HG02588 (cell line): Measurements from ENCODE around the gene SLC24A3.
A peak's percentile ranks its signal among the peaks of the same experiment; 100 is the strongest.
"Not testable (repeated sequence)": the region's sequence is repeated elsewhere in the genome, so short reads cannot be mapped to it uniquely, and the experiment has no call there.

Experiments
- ATAC-seq: cut with Tn5 transposase; IDR thresholded peaks from one replicate; pipeline ENCODE4 v1.9.1; 2021; ENCODE audit warnings: mild to moderate bottlenecking, moderate library complexity; ENCODE audit not compliant: unreplicated experiment

Gene SLC24A3

GRCh38 chr20:19658137-19658536 lies 445.7 kb downstream of the SLC24A3 start:
- ATAC-seq, result peak; percentile 83

GRCh38 chr20:19659448-19659847 lies 447.0 kb downstream of the SLC24A3 start:
- ATAC-seq, result peak; percentile 34

- ATAC-seq, result no peak
Measured at GRCh38 chr20:19660808-19661378, 448.5 kb downstream of the SLC24A3 start.

- ATAC-seq, result no peak
Measured at GRCh38 chr20:19661717-19662636, 449.5 kb downstream of the SLC24A3 start.

DNA sequence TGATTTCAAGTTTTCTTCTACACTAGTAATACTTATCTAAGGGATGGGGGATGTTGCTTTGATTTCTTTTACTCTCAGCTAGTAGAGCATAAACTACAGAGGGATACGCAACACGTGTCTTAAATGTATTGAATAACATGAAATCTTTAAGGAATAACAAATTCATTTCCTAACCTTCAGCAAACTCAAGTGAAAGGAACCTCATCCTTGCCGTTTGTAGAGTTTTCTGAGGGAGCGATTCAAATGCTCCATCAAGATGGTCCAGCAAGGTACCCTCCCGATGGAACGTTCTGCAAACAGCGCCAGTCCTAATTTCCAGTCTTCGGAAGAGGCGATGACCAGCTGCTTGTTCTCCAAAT lies 450.2 kb downstream of the SLC24A3 start:
- no peak for ATAC-seq

GRCh38 chr20:19668418-19668817 lies 456.0 kb downstream of the SLC24A3 start:
- no peak for ATAC-seq

- no peak for ATAC-seq
Measured at GRCh38 chr20:19670829-19671228, 458.4 kb downstream of the SLC24A3 start.

GRCh38 chr20:19671374-19671773 lies 458.9 kb downstream of the SLC24A3 start:
- ATAC-seq, result no peak

GRCh38 chr20:19672498-19672897 lies 460.1 kb downstream of the SLC24A3 start:
- ATAC-seq, result no peak

DNA sequence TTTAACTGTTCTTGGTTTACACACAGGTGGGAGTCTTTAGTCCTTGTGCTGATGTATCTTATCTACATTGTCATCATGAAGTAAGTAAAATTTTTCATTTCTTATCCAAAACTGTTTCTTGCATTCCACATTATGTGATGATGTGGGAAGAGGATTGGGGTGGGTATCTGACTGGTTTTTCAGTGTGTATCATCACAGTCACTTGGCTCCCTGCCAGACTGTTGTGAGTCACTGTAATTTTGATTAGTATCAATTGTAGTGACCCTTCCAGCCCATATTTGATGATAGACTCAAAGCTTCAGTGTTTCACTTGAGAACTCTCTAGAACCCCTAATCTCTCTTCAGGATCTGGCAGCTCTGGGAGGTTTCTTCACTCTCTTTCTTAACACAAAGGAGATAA lies 461.1 kb downstream of the SLC24A3 start:
- no peak for ATAC-seq

GRCh38 chr20:19676202-19676601 lies 463.8 kb downstream of the SLC24A3 start:
- ATAC-seq, result no peak

DNA sequence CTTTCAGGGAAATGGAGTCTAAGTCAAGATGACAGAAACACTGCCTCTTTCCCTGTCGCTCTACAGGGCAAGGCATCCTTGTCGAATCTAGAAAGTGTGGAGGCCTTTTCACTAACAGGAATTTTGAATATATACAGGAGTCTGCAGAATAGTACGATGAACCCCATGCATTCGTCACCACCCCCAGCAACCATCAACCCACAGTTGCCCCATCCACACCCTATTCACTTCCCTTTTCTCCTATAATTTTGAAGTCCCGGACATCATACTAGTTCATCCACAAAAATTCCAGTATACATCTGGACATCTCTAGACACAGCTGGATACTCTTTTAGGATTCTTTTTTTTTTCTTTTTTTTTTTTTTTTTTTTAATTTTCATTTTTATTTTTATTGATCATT lies 464.9 kb downstream of the SLC24A3 start:
- no peak for ATAC-seq

DNA sequence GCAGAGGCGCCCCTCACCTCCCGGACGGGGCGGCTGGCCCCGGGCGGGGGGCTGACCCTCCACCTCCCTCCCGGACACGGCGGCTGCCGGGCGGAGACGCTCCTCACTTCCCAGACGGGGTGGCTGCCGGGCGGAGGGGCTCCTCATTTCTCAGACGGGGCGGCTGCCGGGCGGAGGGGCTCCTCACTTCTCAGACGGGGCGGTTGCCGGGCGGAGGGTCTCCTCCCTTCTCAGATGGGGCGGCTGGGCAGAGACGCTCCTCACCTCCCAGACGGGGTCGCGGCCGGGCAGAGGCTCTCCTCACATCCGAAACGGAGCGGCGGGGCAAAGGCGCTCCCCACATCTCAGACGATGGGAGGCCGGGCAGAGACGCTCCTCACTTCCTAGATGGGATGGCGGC lies 466.1 kb downstream of the SLC24A3 start:
- not testable (repeated sequence) for ATAC-seq

GRCh38 chr20:19679900-19680495 lies 467.6 kb downstream of the SLC24A3 start:
- ATAC-seq, result no peak

- ATAC-seq, result no peak
Measured at GRCh38 chr20:19682249-19682648, 469.8 kb downstream of the SLC24A3 start.

- ATAC-seq, result no peak
Measured at GRCh38 chr20:19683188-19683587, 470.7 kb downstream of the SLC24A3 start.

DNA sequence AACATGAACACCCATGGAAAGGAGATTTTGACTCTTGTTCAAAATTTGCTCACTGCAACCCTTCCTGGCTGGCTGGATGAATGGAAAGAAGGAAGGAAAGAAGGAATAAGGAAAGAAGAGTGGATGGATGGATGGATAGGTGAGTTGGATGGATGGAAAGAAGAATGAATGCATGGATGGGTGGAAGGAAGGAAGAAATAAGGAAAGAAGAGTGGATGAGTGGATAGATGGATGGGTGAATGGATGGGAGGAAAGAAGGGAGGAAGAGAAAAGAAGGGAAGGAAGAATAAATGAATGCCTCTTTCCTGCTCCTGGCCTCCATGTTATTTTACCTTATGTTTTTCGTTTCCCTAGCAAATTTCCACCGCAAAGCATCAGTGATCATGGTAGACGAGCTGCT lies 471.4 kb downstream of the SLC24A3 start:
- ATAC-seq, result no peak

DNA sequence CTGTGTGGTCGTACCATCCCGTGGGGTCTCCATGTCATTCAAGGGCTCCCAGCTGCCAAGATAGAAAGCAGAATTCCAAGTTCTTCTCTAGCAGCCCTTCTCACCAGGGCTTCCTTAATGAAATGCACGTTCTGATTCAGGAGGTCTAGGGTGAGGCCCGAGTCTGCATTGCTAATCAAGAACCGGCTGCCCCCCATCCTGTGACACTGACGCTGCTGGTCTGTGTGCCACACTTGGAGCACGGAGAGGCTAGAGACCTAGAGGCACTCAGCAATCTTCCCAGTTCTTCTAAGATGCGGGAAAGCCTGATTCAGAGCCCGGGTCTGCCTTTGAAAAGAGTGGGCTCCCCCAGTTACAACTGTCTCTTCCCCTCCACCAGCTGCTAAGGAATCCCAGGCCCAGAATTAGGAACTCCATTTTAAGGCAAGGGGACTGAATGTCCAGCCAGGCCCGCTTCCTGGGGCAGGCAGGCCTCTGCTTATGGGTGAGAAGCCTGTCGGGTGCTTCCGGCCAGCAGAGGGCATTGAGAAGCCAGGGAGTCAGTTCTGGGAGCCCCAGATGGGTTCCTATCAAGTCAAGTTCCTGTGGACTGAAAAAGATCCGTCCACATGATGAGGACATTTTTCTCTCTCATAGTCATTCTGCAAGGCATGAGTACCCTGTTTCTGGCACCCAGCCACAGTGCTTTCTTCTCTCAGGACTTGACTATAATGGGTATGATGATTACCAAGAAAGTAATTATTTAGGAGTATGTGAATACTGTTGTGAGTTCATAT lies 475.8 kb downstream of the SLC24A3 start:
- ATAC-seq, result no peak

DNA sequence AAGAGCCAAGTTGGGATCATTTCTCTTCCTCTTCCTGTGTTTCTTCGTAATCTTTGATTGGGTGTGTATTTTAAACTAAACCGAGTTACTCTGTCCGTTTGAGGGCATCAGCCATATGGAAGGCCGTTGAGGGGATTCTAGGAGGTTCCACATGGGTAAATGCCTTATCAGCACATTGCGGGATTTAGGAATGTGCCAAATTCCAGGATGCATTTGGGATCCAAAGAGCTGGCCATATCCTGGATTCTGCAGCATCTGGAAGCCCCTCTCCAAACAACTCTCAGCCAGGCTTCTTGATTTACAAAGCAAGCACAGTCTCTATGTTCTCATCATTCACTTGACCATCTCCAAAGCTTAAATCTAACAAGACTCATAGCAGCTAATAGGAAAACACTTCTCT lies 478.0 kb downstream of the SLC24A3 start:
- no peak for ATAC-seq

DNA sequence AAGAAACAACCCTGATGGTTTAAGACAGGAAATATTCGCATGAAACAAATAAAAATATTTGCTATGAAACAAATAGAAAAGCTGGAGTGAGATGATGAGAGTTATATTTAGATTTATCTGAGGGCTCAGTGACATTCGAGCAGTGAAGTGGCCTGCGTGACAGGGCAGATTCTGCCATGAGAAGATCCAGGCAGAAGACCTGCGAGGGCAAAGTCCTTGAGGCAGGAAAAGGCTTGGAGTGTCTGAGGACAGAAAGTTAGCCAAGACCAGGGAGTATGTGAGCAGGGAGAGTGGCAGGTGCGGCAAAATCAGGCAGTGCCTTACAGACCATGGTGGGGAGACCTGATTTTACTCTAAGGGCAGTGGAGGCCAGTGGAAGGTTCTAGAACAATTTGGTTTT lies 478.7 kb downstream of the SLC24A3 start:
- no peak for ATAC-seq

GRCh38 chr20:19692100-19692499 lies 479.7 kb downstream of the SLC24A3 start:
- ATAC-seq, result no peak
